B cell (primary cell): ENCODE results near the gene ZCCHC7.

Source experiments
- EZH2 ChIP-seq: IDR thresholded peaks from 2 replicates; pipeline ENCODE4 v1.6.1; 2012; ENCODE audit warnings: borderline replicate concordance, low read depth, mild to moderate bottlenecking, moderate library complexity, low read length; ENCODE audit not compliant: insufficient read depth, poor library complexity, severe bottlenecking
- TF ChIP-seq, protein P1 (sequence below): fragments of 200-600 bp; IDR thresholded peaks from one replicate; pipeline ENCODE4 v1.8.0; 2022; ENCODE audit warnings: antibody characterized with exemption, mild to moderate bottlenecking

- TF ChIP-seq, protein P1, sequence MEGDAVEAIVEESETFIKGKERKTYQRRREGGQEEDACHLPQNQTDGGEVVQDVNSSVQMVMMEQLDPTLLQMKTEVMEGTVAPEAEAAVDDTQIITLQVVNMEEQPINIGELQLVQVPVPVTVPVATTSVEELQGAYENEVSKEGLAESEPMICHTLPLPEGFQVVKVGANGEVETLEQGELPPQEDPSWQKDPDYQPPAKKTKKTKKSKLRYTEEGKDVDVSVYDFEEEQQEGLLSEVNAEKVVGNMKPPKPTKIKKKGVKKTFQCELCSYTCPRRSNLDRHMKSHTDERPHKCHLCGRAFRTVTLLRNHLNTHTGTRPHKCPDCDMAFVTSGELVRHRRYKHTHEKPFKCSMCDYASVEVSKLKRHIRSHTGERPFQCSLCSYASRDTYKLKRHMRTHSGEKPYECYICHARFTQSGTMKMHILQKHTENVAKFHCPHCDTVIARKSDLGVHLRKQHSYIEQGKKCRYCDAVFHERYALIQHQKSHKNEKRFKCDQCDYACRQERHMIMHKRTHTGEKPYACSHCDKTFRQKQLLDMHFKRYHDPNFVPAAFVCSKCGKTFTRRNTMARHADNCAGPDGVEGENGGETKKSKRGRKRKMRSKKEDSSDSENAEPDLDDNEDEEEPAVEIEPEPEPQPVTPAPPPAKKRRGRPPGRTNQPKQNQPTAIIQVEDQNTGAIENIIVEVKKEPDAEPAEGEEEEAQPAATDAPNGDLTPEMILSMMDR: no peak
- TF ChIP-seq EZH2: no peak
Observed at GRCh38 chr9:37215381-37215780, 95.0 kb downstream of the ZCCHC7 start.
